Thoracic aorta (tissue), 2 donors: ENCODE results near the gene MXD1. TPM values are rescaled to one million over a fixed set of nuclear protein-coding genes. Genes with fewer than 3 reads are reported as not detected.

Experiments
- ATAC-seq: fragments of 150-250 bp; one replicate; pipeline ENCODE4 v1.8.0; 2017; ENCODE audit warnings: low read depth; ENCODE audit not compliant: insufficient number of reproducible peaks, low FRiP score
- DNase-seq: peaks from one replicate; pipeline ENCODE4 v3.0.0-alpha.2; 2020; ENCODE audit warnings: low spot score
- H3K27ac ChIP-seq, 2 donors: fragments of 200-600 bp; sonication (generic); 1 replicate in 1 of 2; 2 replicates in 1 of 2; pipeline ENCODE4 v1.5.1; 2016; ENCODE audit warnings: mild to moderate bottlenecking in 2 of 2, moderate library complexity in 2 of 2
- H3K27me3 ChIP-seq: fragments of 200-600 bp; sonication (generic); replicated peaks from 2 replicates; pipeline ENCODE4 v1.6.0; 2016; ENCODE audit warnings: mild to moderate bottlenecking; ENCODE audit not compliant: insufficient read depth
- H3K36me3 ChIP-seq: fragments of 200-600 bp; sonication (generic); one replicate; pipeline ENCODE4 v1.5.1; 2016
- H3K4me1 ChIP-seq, 2 donors: fragments of 200-600 bp; sonication (generic); 1 replicate in 1 of 2; 2 replicates in 1 of 2; pipeline versions ENCODE4 v1.5.1 to v1.6.0; 2016; ENCODE audit warnings: low read depth in 2 of 2, mild to moderate bottlenecking in 1 of 2; ENCODE audit not compliant: control insufficient read depth in 1 of 2
- H3K4me3 ChIP-seq: fragments of 200-600 bp; sonication (generic); 2 replicates; pipeline ENCODE4 v1.5.1; 2016; ENCODE audit warnings: mild to moderate bottlenecking
- H3K9me3 ChIP-seq: fragments of 200-600 bp; sonication (generic); 2 replicates; pipeline ENCODE4 v1.5.1; 2016
- CTCF ChIP-seq: fragments of 200-600 bp; sonication (generic); IDR thresholded peaks from one replicate; pipeline ENCODE4 v1.5.1; 2019; ENCODE audit warnings: antibody characterized with exemption
- total RNA-seq, 2 donors: library from RNA; depleted of rRNA; stranded (reverse); fragments of >200 nt; gene quantifications; one replicate each; pipeline versions ENCODE4 v1.1.0 to v1.2.3, GENCODE V29; 2016

The MXD1 gene
- total RNA-seq, 2 donors from 2014 or later, result 13.8 to 28.4 TPM

GRCh38 chr2:69945941-69946340, 31.0 kb downstream of the MXD1 start:
- no peak overlapping the region for H3K4me3 ChIP-seq
- H3K27ac ChIP-seq, result no peak overlapping the region
- no peak for TF ChIP-seq CTCF
- no peaks in the 10 kb centered on the region for H3K4me1 ChIP-seq
- H3K9me3 ChIP-seq, result no peaks in the 10 kb centered on the region
- H3K36me3 ChIP-seq, result peaks cover 14% of the 10 kb centered on the region
- H3K27me3 ChIP-seq, result no peaks in the 10 kb centered on the region
- ATAC-seq (no peak), DNase-seq (no peak)

- TF ChIP-seq CTCF, result no peak
- H3K36me3 ChIP-seq, result peaks cover 8% of the 10 kb centered on the region
- H3K9me3 ChIP-seq, result no peaks in the 10 kb centered on the region
- H3K27ac ChIP-seq, result no peak overlapping the region
- H3K27me3 ChIP-seq, result no peaks in the 10 kb centered on the region
- H3K4me1 ChIP-seq, result no peaks in the 10 kb centered on the region
- ATAC-seq (no peak), DNase-seq (no peak)
- H3K4me3 ChIP-seq, result no peak overlapping the region
These were observed 31.7 kb downstream of the MXD1 start for GRCh38 chr2:69946351-69947324.

- H3K36me3 ChIP-seq, result peaks cover 7% of the 10 kb centered on the region
- no peak overlapping the region for H3K4me3 ChIP-seq
- H3K27ac ChIP-seq, result no peak overlapping the region
- H3K9me3 ChIP-seq, result no peaks in the 10 kb centered on the region
- ATAC-seq (no peak), DNase-seq (no peak)
- no peaks in the 10 kb centered on the region for H3K4me1 ChIP-seq
- no peaks in the 10 kb centered on the region for H3K27me3 ChIP-seq
- no peak for TF ChIP-seq CTCF
These were observed 32.5 kb downstream of the MXD1 start for GRCh38 chr2:69947325-69947931.

GRCh38 chr2:69948032-69948962, 33.4 kb downstream of the MXD1 start:
- Histone ChIP-seq H3K4me1 (no peaks in the 10 kb centered on the region), H3K27ac (no peak overlapping the region), H3K9me3 (no peaks in the 10 kb centered on the region), H3K36me3 (peaks cover 2% of the 10 kb centered on the region), H3K27me3 (no peaks in the 10 kb centered on the region), H3K4me3 (no peak overlapping the region)
- ATAC-seq, result no peak
- no peak for TF ChIP-seq CTCF
- no peak for DNase-seq
